ENCODE data around the gene AKAP7.

Gene AKAP7

DNA sequence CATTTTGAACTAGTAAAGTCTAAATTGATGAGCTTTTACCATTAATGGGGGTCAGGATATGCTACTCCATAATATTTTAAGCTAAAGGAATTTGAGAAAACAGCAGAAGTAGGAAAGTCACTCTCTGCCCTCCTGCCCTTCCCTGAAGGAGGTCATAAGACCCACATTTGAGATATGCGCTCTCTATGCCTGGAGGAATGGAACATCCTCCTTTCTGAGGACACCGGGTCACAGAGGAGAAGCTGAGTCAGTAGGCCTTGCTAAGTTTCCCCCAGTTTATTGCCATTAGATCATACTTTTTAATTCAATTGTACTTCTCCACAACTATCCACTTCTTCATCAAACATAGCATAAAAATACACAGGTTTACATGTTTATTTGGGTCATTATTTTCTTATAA lies 40.3 kb downstream of the AKAP7 start:
- H3K79me2 ChIP-seq (ENCODE audit: insufficient read depth, low read length), result no peaks in the 10 kb centered on the region
- H2AFZ ChIP-seq (ENCODE audit: low read length), result no peak overlapping the region

DNA sequence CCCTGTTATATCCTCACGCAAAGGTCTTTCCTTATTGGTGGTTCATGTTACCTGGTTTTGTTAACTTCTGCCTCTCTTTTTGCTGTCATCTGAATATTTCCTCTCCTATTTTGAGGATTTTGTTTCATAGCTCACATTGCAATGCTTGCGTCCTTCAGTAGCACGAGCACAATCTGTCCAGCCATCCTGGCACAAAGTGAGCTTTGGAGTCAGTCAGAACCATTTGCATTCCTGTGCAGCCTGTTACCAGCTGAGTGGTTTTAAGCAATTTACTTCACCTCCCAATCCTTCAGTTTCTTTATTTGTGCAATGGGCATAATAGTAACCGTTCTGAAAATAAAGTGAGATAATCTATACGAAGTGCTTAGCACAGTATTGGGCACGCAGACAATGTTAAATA lies 42.7 kb downstream of the AKAP7 start:
- H3K4me2 ChIP-seq (ENCODE audit: low read depth, low read length, poor library complexity, severe bottlenecking), result no peak overlapping the region
- H3K4me1 ChIP-seq (ENCODE audit: insufficient read depth, low read length, poor library complexity, severe bottlenecking), result no peaks in the 10 kb centered on the region
- H3K27me3 ChIP-seq (ENCODE audit: insufficient read depth, low read length, poor library complexity, severe bottlenecking), result no peaks in the 10 kb centered on the region
- no peaks in the 10 kb centered on the region for H3K79me2 ChIP-seq (ENCODE audit: insufficient read depth, low read length)
- H3F3A ChIP-seq (ENCODE audit: low read depth), result no peaks in the 10 kb centered on the region
- TF ChIP-seq, protein P1, sequence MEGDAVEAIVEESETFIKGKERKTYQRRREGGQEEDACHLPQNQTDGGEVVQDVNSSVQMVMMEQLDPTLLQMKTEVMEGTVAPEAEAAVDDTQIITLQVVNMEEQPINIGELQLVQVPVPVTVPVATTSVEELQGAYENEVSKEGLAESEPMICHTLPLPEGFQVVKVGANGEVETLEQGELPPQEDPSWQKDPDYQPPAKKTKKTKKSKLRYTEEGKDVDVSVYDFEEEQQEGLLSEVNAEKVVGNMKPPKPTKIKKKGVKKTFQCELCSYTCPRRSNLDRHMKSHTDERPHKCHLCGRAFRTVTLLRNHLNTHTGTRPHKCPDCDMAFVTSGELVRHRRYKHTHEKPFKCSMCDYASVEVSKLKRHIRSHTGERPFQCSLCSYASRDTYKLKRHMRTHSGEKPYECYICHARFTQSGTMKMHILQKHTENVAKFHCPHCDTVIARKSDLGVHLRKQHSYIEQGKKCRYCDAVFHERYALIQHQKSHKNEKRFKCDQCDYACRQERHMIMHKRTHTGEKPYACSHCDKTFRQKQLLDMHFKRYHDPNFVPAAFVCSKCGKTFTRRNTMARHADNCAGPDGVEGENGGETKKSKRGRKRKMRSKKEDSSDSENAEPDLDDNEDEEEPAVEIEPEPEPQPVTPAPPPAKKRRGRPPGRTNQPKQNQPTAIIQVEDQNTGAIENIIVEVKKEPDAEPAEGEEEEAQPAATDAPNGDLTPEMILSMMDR (conservative IDR thresholded peaks at IDR 0.05; ENCODE audit: low read length), result no peak
- no peak for TF ChIP-seq EZH2phosphoT487 (IDR thresholded peaks at IDR 0.05; ENCODE audit: borderline replicate concordance)
- no peaks in the 10 kb centered on the region for H3K9me2 ChIP-seq (replicated peaks; ENCODE audit: low read depth, low read length)
- H3K9me3 ChIP-seq (ENCODE audit: insufficient read depth, low read depth, low read length), result no peaks in the 10 kb centered on the region
- no peak overlapping the region for H2AFZ ChIP-seq (ENCODE audit: low read length)
- no peaks in the 10 kb centered on the region for H4K20me1 ChIP-seq (ENCODE audit: insufficient read depth, low read length, poor library complexity, severe bottlenecking)
- H3K36me3 ChIP-seq (ENCODE audit: insufficient read depth, low read length), result peaks cover 5% of the 10 kb centered on the region; the same call in 1 of the 2 replicates
- no peak overlapping the region for H3K9ac ChIP-seq (ENCODE audit: low read depth, low read length, poor library complexity, severe bottlenecking)
- H3K4me3 ChIP-seq (ENCODE audit: low read length, poor library complexity, severe bottlenecking), result no peak overlapping the region

More for the DNA sequence above, 40.3 kb downstream of the AKAP7 start:
- no peaks in the 10 kb centered on the region for H4K20me1 ChIP-seq (ENCODE audit: insufficient read depth, low read length, poor library complexity, severe bottlenecking)
- H3K27me3 ChIP-seq (ENCODE audit: insufficient read depth, low read length, poor library complexity, severe bottlenecking), result no peaks in the 10 kb centered on the region
- H3K9ac ChIP-seq (ENCODE audit: low read depth, low read length, poor library complexity, severe bottlenecking), result no peak overlapping the region
- no peaks in the 10 kb centered on the region for H3F3A ChIP-seq (ENCODE audit: low read depth)
- H3K4me3 ChIP-seq (ENCODE audit: low read length, poor library complexity, severe bottlenecking), result no peak overlapping the region
- H3K9me2 ChIP-seq (replicated peaks; ENCODE audit: low read depth, low read length), result no peaks in the 10 kb centered on the region
- H3K9me3 ChIP-seq (ENCODE audit: insufficient read depth, low read depth, low read length), result no peaks in the 10 kb centered on the region
- TF ChIP-seq, protein P1 (conservative IDR thresholded peaks at IDR 0.05; ENCODE audit: low read length), result no peak
- no peaks in the 10 kb centered on the region for H3K4me1 ChIP-seq (ENCODE audit: insufficient read depth, low read length, poor library complexity, severe bottlenecking)
- peaks cover 5% of the 10 kb centered on the region; the same call in 1 of the 2 replicates for H3K36me3 ChIP-seq (ENCODE audit: insufficient read depth, low read length)
- no peak overlapping the region for H3K4me2 ChIP-seq (ENCODE audit: low read depth, low read length, poor library complexity, severe bottlenecking)

DNA sequence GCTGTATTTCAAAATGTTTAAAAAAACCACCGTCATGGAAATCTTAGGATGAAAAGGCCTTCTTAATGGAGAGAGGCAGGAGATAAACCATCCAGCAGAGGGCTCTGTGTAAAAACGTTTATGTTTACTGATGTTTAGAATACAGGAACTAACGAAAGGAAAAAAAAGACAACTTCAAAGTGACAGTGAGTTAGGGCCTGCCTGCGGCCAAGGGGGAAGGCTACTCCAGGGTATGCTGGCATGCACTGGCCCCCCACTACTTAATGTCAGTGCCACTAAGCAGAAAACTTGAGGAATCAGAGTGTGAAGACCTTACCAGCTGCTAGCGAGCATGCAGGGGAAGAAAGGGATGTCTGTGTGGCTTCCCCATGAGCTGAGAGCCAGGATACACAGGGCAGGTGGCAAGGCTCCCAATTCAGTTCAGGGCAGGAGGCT lies 47.7 kb downstream of the AKAP7 start:
- no peaks in the 10 kb centered on the region for H3K9me2 ChIP-seq (replicated peaks; ENCODE audit: low read depth, low read length)
- H3K4me2 ChIP-seq (ENCODE audit: low read depth, low read length, poor library complexity, severe bottlenecking), result no peak overlapping the region
- TF ChIP-seq, protein P1 (conservative IDR thresholded peaks at IDR 0.05; ENCODE audit: low read length), result peak; percentile 74
- TF ChIP-seq EZH2phosphoT487 (IDR thresholded peaks at IDR 0.05; ENCODE audit: borderline replicate concordance), result no peak
- H4K20me1 ChIP-seq (ENCODE audit: insufficient read depth, low read length, poor library complexity, severe bottlenecking), result no peaks in the 10 kb centered on the region
- peak overlapping the region; percentile 15 for H3K9ac ChIP-seq (ENCODE audit: low read depth, low read length, poor library complexity, severe bottlenecking)
- H3K27me3 ChIP-seq (ENCODE audit: insufficient read depth, low read length, poor library complexity, severe bottlenecking), result no peaks in the 10 kb centered on the region
- no peaks in the 10 kb centered on the region for H3F3A ChIP-seq (ENCODE audit: low read depth)
- H3K9me3 ChIP-seq (ENCODE audit: insufficient read depth, low read depth, low read length), result no peaks in the 10 kb centered on the region
- H3K79me2 ChIP-seq (ENCODE audit: insufficient read depth, low read length), result no peaks in the 10 kb centered on the region
- H3K4me1 ChIP-seq (ENCODE audit: insufficient read depth, low read length, poor library complexity, severe bottlenecking), result no peaks in the 10 kb centered on the region
- H3K4me3 ChIP-seq (ENCODE audit: low read length, poor library complexity, severe bottlenecking), result no peak overlapping the region
- peak overlapping the region; percentile 59; the same call in 1 of the 2 replicates for H2AFZ ChIP-seq (ENCODE audit: low read length)
- peaks cover 10% of the 10 kb centered on the region; the same call in 1 of the 2 replicates for H3K36me3 ChIP-seq (ENCODE audit: insufficient read depth, low read length)
